Thoracic aorta endothelial cell (primary cell): ENCODE results near the gene OR5B12. TPM values are rescaled to one million over a fixed set of nuclear protein-coding genes. Genes with fewer than 3 reads are reported as not detected.

Experiments used
- total RNA-seq: library from RNA; depleted of rRNA; stranded (reverse); fragments of >200 nt; gene quantifications from 2 replicates; pipeline ENCODE4 v1.2.3, GENCODE V29; 2012

OR5B12 gene
- total RNA-seq: not detected in 2 replicates

DNA sequence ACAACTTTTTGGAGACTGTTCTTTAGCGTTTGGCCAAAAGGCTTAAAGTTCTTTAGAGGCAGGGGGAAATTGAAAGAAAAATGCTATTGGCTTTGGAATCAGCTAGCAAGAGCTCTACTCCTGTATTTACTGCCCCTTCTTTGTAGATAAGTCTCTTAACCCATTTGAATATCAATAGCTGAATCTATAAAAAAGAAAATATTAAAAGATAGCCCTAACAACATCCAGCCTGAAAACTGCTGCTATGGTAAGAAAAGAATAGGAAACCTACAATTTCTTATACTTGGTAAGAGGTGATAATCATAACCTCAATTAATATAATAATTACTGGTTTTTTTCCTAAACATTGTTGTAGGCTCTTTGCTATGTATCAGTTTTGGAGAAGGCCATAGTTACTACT, at the start of gene OR5B12:
TSS of gene OR5B12 (minus strand) at position 101 of the 400 bp plus-strand sequence. CDS start 2,085 bp downstream, outside the sequence.

DNA sequence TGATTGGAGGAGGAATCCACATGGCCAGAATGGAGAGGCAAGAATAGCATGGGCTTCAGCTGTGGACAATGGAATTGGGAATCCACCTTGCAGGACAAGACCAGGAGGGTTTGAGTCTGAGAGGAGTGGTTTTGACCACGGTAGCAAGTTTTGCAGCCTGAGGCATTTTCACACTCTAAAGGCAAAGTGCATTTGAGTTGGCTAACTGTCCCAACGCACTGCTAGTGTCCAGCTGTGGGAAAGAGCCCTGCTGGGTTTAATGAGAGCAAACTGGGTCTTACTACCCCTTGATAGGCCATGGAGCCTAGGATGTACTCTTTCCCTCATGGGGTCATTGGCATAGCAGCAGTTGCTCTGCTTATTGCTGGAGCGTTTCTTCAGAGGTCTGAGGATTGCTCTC, 14.0 kb downstream of the OR5B12 start, which contains the start of gene OR5B2:
TSS of gene OR5B2 (minus strand) at position 101 of the 400 bp plus-strand sequence. CDS start 4,860 bp downstream, outside the sequence.

DNA sequence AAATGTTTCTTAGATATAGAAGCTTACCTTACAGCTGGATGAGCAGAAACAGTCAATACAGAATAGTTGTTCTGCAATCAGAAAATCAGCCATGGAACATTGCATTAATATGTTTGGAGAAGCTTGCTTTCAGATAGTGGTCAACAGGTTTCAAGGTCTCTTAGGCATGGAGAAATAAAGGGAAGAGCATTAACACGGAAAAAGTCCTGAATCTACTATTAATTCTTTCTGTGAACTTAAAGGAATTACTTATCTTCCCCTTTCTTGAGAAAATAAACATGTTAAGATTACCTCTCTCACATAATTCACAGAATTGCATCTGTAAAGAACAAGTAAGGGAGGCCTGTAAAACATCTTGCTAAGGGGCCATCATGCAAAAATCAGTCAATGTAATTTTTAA, 35.3 kb downstream of the OR5B12 start, which contains the start of gene OR5B3:
TSS of gene OR5B3 (minus strand) at position 101 of the 400 bp plus-strand sequence. CDS start 3,465 bp downstream, outside the sequence.

Other genes with a start within 250 kb of the OR5B12 start
- gene OR1S2, start 238.1 kb downstream of the OR5B12 start, total RNA-seq: not detected in 2 replicates
- gene OR1S1, start 229.5 kb downstream of the OR5B12 start, total RNA-seq: not detected in 2 replicates
- gene OR10Q1, start 213.3 kb downstream of the OR5B12 start, total RNA-seq: not detected in 2 replicates
- gene OR10W1, start 174.0 kb downstream of the OR5B12 start, total RNA-seq: 0.07 TPM in 1 of 2 replicates, not detected in the other
- not detected in 2 replicates for gene OR5B17, start 83.2 kb downstream of the OR5B12 start, total RNA-seq
- gene OR5B3, start 35.4 kb downstream of the OR5B12 start, total RNA-seq: not detected in 2 replicates
- not detected in 2 replicates for gene OR5B2, start 14.1 kb downstream of the OR5B12 start, total RNA-seq
- not detected in 2 replicates for gene OR5B21, start 65.9 kb upstream of the OR5B12 start, total RNA-seq
- gene LPXN, start 133.6 kb upstream of the OR5B12 start, total RNA-seq: 4.9 and 8.4 TPM in 2 replicates
- gene ZFP91, start 136.8 kb upstream of the OR5B12 start, total RNA-seq: 73.7 and 83.9 TPM in 2 replicates
- 3.3 and 4.0 TPM in 2 replicates for gene CNTF, start 180.4 kb upstream of the OR5B12 start, total RNA-seq